Activated B cell treated with CpG ODN at 0.5 μM for 24 hours (primary cell): ENCODE data around the gene ADCY3. TPM values are rescaled to one million over a fixed set of nuclear protein-coding genes. Genes with fewer than 3 reads are reported as not detected.

ENCODE experiments used
- ATAC-seq: fragments of 200-7000 bp; cut with Tn5 transposase; one replicate; pipeline ENCODE4 v1.10.0; 2021; ENCODE audit warnings: low read depth, mild to moderate bottlenecking, moderate library complexity
- CTCF ChIA-PET: fragments of 350-600 bp; sonication (Branson Sonifier 250); formaldehyde crosslinking; loops from one replicate; lab custom pipeline; 2021; ENCODE audit warnings: antibody characterized with exemption; lab: Charles Lee
- POLR2A ChIA-PET: fragments of 350-600 bp; sonication (Branson Sonifier 250); formaldehyde crosslinking; loops from one replicate; lab custom pipeline; 2021; ENCODE audit warnings: antibody characterized with exemption; lab: Charles Lee
- DNase-seq: peaks from one replicate; pipeline ENCODE4 v3.0.0; 2022
- H3K27ac Mint-ChIP-seq: one replicate; pipeline ENCODE4 v1.8.0; 2020; ENCODE audit warnings: mixed read lengths
- H3K27me3 Mint-ChIP-seq: one replicate; pipeline ENCODE4 v1.8.0; 2021; ENCODE audit warnings: mixed read lengths
- H3K36me3 Mint-ChIP-seq: one replicate; pipeline ENCODE4 v1.8.0; 2021; ENCODE audit warnings: low read depth, mixed read lengths
- H3K4me1 Mint-ChIP-seq: one replicate; pipeline ENCODE4 v1.8.0; 2021; ENCODE audit warnings: mixed read lengths
- H3K4me3 Mint-ChIP-seq: one replicate; pipeline ENCODE4 v1.8.0; 2020; ENCODE audit warnings: mild to moderate bottlenecking, mixed read lengths
- H3K9me3 Mint-ChIP-seq: one replicate; pipeline ENCODE4 v1.8.0; 2020; ENCODE audit warnings: mixed read lengths
- intact Hi-C: fragments of 100-400 bp; cut with micrococcal nuclease; formaldehyde crosslinking; loops from one replicate; pipeline ENCODE4 v1.15.1; 2024
- total RNA-seq: library from RNA; stranded (reverse); gene quantifications from 2 replicates; pipeline ENCODE4 v1.2.3, GENCODE V29; 2022
- TF ChIP-seq, protein P1 (sequence below): fragments of 200-600 bp; IDR thresholded peaks from one replicate; pipeline ENCODE4 v1.8.0; 2022; ENCODE audit warnings: antibody characterized with exemption, mild to moderate bottlenecking

Gene ADCY3
- total RNA-seq, 1 donor from 2014 or later = 126 TPM

DNA sequence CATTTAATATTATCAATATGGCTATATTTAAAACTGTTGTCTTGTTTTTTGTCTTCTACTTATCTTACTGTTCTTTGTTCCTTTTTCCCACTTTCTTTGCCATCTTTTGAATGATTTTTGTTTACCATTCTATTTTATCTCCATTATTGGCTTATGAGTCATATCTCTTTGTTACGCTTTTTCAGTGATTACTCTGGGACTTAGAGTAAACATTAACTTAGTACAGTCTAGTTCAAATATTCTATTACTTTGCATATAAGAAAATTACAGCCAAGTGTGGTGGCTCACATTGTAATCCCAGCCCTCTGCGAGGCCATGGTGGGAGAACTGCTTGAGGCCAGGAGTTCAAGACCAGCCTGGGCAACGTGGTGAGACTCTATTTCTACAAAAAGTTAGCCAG, 26.1 kb downstream of the ADCY3 start:
- Mint-ChIP-seq H3K27me3 (no peaks in the 10 kb centered on the region), H3K36me3 (peaks cover 9% of the 10 kb centered on the region), H3K4me1 (no peaks in the 10 kb centered on the region), H3K4me3 (no peak overlapping the region), H3K27ac (no peak overlapping the region), H3K9me3 (peaks cover 13% of the 10 kb centered on the region)
- TF ChIP-seq, protein P1, sequence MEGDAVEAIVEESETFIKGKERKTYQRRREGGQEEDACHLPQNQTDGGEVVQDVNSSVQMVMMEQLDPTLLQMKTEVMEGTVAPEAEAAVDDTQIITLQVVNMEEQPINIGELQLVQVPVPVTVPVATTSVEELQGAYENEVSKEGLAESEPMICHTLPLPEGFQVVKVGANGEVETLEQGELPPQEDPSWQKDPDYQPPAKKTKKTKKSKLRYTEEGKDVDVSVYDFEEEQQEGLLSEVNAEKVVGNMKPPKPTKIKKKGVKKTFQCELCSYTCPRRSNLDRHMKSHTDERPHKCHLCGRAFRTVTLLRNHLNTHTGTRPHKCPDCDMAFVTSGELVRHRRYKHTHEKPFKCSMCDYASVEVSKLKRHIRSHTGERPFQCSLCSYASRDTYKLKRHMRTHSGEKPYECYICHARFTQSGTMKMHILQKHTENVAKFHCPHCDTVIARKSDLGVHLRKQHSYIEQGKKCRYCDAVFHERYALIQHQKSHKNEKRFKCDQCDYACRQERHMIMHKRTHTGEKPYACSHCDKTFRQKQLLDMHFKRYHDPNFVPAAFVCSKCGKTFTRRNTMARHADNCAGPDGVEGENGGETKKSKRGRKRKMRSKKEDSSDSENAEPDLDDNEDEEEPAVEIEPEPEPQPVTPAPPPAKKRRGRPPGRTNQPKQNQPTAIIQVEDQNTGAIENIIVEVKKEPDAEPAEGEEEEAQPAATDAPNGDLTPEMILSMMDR = no peak
- ChIA-PET CTCF (no interaction called here), POLR2A (no interaction called here)
- ATAC-seq (no peak), DNase-seq (no peak)
- intact Hi-C loops = no loop called here

DNA sequence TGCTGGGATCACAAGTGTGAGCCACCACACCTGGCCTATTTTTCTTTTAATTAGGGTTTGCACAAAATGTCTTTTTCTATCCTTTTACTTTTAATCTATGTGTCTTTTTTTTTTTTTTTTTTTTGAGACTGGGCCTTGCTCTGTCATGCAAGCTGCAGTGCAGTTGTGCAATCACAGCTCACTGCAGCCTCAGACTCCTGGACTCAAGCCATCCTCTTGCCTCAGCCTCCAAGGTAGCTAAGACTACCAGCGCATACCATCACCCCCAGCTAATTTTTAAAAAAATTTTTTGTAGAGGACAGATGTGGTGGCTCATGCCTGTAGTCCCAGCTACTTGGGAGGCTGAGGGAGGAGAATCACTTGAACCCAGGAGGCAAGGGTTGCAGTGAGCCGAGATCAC, 27.1 kb downstream of the ADCY3 start:
- intact Hi-C loops = no loop called here
- H3K36me3 Mint-ChIP-seq = peaks cover 9% of the 10 kb centered on the region
- peaks cover 13% of the 10 kb centered on the region for H3K9me3 Mint-ChIP-seq
- DNase-seq (no peak), ATAC-seq (no peak)
- CTCF ChIA-PET = no interaction called here
- H3K27ac Mint-ChIP-seq = no peak overlapping the region
- H3K4me1 Mint-ChIP-seq = peaks cover 6% of the 10 kb centered on the region
- POLR2A ChIA-PET = interaction anchor here (0.8 kb wide), 1 partner anchor 9 kb away, joined by 3 read pairs; no protein-coding TSS in a partner anchor
- H3K27me3 Mint-ChIP-seq = no peaks in the 10 kb centered on the region
- H3K4me3 Mint-ChIP-seq = no peak overlapping the region
- TF ChIP-seq, protein P1 = no peak

DNA sequence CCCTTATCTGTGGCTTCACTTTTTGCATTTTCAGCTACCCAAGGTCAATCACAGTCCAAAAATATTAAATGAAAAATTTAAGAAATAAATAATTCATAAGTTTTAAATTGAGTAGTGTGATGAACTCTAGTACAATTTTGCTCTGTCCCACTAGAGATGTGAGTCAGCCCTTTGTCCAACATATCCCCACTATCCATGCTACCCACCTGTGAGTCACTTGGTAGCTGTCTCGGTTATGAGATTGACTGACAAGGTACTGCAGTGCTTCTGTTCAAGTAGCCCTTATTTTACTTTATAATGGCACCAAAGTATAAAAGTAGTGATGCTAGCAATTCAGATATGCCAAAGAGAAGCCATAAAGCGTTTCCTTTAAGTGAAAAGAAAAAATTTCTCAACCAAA, 28.8 kb downstream of the ADCY3 start:
- Mint-ChIP-seq H3K4me1 (peaks cover 22% of the 10 kb centered on the region), H3K27ac (no peak overlapping the region), H3K36me3 (peaks cover 10% of the 10 kb centered on the region), H3K9me3 (peaks cover 13% of the 10 kb centered on the region), H3K4me3 (no peak overlapping the region), H3K27me3 (no peaks in the 10 kb centered on the region)
- DNase-seq (no peak), ATAC-seq (no peak)
- POLR2A ChIA-PET = no interaction called here
- intact Hi-C loops = no loop called here
- CTCF ChIA-PET = no interaction called here
- TF ChIP-seq, protein P1 = no peak

DNA sequence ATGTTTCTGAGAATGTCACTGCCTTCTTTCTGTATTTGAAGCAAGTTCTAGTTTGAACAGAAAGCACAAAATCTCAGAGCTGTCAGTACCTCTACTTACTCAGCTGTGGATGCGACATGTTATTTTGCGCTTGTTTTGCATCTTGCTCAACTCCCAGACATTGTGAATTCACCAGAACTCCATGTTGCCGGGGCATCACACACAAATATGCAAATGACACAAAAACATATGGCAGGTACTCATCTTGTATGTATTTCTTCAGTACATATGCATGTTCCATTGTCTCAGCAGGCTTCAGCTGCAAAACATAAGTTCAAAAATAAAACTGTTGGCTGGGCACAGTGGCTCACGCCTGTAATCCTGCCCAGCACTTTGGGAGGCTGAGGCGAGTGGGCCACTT, 30.8 kb downstream of the ADCY3 start:
- intact Hi-C loops = loop anchor here (5.0 kb wide), 2 partner anchors 83 to 153 kb away; partner anchors contain the start of genes DNAJC27 and EFR3B
- CTCF ChIA-PET = no interaction called here

DNA sequence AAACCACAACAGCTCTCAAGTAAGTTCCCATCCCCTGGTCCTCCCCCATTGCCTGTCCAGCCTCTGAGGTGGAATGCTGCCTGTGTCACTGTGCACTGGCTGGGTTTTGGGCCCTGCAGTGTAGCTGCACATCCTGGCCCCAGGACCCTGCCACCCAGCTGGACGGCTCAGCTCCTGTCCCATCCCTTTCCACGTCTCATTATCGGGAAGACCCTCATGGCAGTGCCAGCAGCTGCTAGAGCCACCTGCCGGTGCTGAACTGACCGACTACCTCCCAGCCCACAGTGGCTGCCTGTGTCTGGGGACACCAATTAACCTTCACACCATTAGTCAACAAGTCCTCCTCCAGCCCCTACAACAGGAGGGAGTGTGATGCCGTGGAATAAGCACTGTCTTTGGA, 31.9 kb downstream of the ADCY3 start:
- H3K27ac Mint-ChIP-seq = peak overlapping the region; percentile 68

More for the DNA sequence above, 30.8 kb downstream of the ADCY3 start:
- TF ChIP-seq, protein P1 = no peak
- ATAC-seq (no peak), DNase-seq (no peak)
- Mint-ChIP-seq H3K9me3 (peaks cover 4% of the 10 kb centered on the region), H3K27me3 (no peaks in the 10 kb centered on the region), H3K4me3 (no peak overlapping the region), H3K27ac (no peak overlapping the region), H3K4me1 (peaks cover 41% of the 10 kb centered on the region), H3K36me3 (peaks cover 4% of the 10 kb centered on the region)
- POLR2A ChIA-PET = no interaction called here

More for the DNA sequence above, 31.9 kb downstream of the ADCY3 start:
- Mint-ChIP-seq H3K27me3 (no peaks in the 10 kb centered on the region), H3K4me3 (peak overlapping the region; percentile 19), H3K4me1 (peaks cover 51% of the 10 kb centered on the region), H3K36me3 (peaks cover 4% of the 10 kb centered on the region), H3K9me3 (peaks cover 2% of the 10 kb centered on the region)
- ATAC-seq (no peak), DNase-seq (no peak)
- TF ChIP-seq, protein P1 = no peak
- CTCF ChIA-PET = no interaction called here
- POLR2A ChIA-PET = no interaction called here
- intact Hi-C loops = loop anchor here (5.0 kb wide), 2 partner anchors 84 to 154 kb away; partner anchors contain the start of genes DNAJC27 and EFR3B
